Hepatocyte (in vitro differentiated cells): Measurements from ENCODE around the gene PDE7B. TPM values are rescaled to one million over a fixed set of nuclear protein-coding genes. Genes with fewer than 3 reads are reported as not detected.
"Not testable (repeated sequence)": the region's sequence is repeated elsewhere in the genome, so short reads cannot be mapped to it uniquely, and the experiment has no call there.

Experiments
- DNase-seq: peaks from one replicate; pipeline ENCODE4 v3.0.0-alpha.2; 2016; ENCODE audit warnings: low spot score
- H2AFZ ChIP-seq: fragments of 200-600 bp; sonication (generic); 2 replicates; pipeline ENCODE4 v1.6.0; 2016; ENCODE audit warnings: antibody characterized with exemption, mild to moderate bottlenecking
- H3K27ac ChIP-seq: fragments of 200-600 bp; sonication (generic); 2 replicates; pipeline ENCODE4 v1.5.1; 2016; ENCODE audit warnings: mild to moderate bottlenecking
- H3K27me3 ChIP-seq: fragments of 200-600 bp; sonication (generic); 2 replicates; pipeline ENCODE4 v1.6.1; 2016
- H3K36me3 ChIP-seq: fragments of 200-600 bp; sonication (generic); replicated peaks from 2 replicates; pipeline ENCODE4 v1.5.1; 2016; ENCODE audit warnings: low read depth; ENCODE audit not compliant: insufficient read depth
- H3K4me1 ChIP-seq: fragments of 200-600 bp; sonication (generic); 2 replicates; pipeline ENCODE4 v1.5.1; 2016; ENCODE audit warnings: mild to moderate bottlenecking, moderate library complexity; ENCODE audit not compliant: insufficient read depth
- H3K4me2 ChIP-seq: fragments of 200-600 bp; sonication (generic); 2 replicates; pipeline ENCODE4 v1.6.0; 2016
- H3K4me3 ChIP-seq: fragments of 200-600 bp; sonication (generic); 2 replicates; pipeline ENCODE4 v1.5.1; 2016; ENCODE audit warnings: mild to moderate bottlenecking
- H3K79me2 ChIP-seq: fragments of 200-600 bp; sonication (generic); 2 replicates; pipeline ENCODE4 v1.6.0; 2017; ENCODE audit warnings: mild to moderate bottlenecking
- H3K9me2 ChIP-seq: fragments of 200-600 bp; sonication (generic); replicated peaks from 2 replicates; pipeline ENCODE4 v1.6.0; 2017; ENCODE audit warnings: mild to moderate bottlenecking; ENCODE audit not compliant: insufficient read depth
- H3K9me3 ChIP-seq: fragments of 200-600 bp; sonication (generic); 2 replicates; pipeline ENCODE4 v1.5.1; 2016; ENCODE audit warnings: low read depth, mild to moderate bottlenecking
- H4K20me1 ChIP-seq: fragments of 200-600 bp; sonication (generic); 2 replicates; pipeline ENCODE4 v1.6.0; 2016; ENCODE audit warnings: mild to moderate bottlenecking; ENCODE audit not compliant: insufficient read depth, poor library complexity, severe bottlenecking
- EZH2 ChIP-seq: fragments of 200-600 bp; sonication (generic); IDR thresholded peaks from 2 replicates; pipeline ENCODE4 v1.6.1; 2016; ENCODE audit warnings: antibody characterized with exemption, mild to moderate bottlenecking, borderline replicate concordance
- EZH2phosphoT487 ChIP-seq: fragments of 200-600 bp; sonication (generic); IDR thresholded peaks from one replicate; pipeline ENCODE4 v1.6.1; 2018; ENCODE audit warnings: antibody characterized with exemption, mild to moderate bottlenecking, low read depth, moderate library complexity; ENCODE audit not compliant: unreplicated experiment, severe bottlenecking
- WGBS: methylation state at CpG from one replicate; pipeline ENCODE4 v1.1.6; 2016; ENCODE audit warnings: low lambda C conversion rate; ENCODE audit errors: missing lambda C conversion rate; 5-methylcytosine and 5-hydroxymethylcytosine counted together
- polyA plus RNA-seq: library from polyadenylated mRNA; unstranded; fragments of >200 nt; fragmentation: Nextera tagmentation; extraction: Ambion mirVana; gene quantifications from 2 replicates; pipeline ENCODE4 v1.2.1, GENCODE V29; 2016
- total RNA-seq: library from RNA; depleted of rRNA; stranded (reverse); fragments of >200 nt; gene quantifications from 2 replicates; pipeline ENCODE4 v1.2.3, GENCODE V29; 2014
- TF ChIP-seq, protein P1 (sequence below): fragments of 200-600 bp; sonication (generic); IDR thresholded peaks from 2 replicates; pipeline ENCODE4 v1.5.1; 2016; ENCODE audit warnings: antibody characterized with exemption, mild to moderate bottlenecking; ENCODE audit not compliant: poor library complexity

The PDE7B gene
- total and polyA plus RNA-seq, 2 experiments from 2014 or later: 3.4 to 7.2 TPM

DNA sequence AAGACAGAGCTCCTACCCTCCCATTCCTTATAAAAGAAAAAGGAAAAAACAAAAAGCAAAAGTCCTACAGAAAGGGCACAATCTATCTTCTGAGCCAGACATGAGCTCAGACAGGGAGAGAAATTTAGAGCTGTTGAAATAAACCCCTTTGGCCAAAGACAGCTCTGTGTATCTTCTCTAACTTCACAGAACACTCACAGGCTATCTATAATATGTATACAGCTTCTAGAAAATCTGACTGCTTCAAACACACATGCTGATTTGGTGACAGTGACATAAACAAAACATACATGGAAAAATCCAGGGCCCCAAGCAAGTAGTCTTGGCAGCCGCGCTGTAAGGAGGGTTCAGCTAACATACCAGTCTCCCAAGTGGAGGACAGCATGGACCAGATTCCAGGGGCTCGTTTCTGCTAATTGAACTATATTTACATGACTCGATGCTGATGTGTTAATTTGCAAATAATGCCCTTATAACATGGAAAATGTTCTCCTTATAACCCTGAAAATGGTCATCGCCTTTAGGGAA, 361.6 kb downstream of the PDE7B start:
- no peak overlapping the region for H3K27ac ChIP-seq
- no peaks in the 10 kb centered on the region for H3K79me2 ChIP-seq

DNA sequence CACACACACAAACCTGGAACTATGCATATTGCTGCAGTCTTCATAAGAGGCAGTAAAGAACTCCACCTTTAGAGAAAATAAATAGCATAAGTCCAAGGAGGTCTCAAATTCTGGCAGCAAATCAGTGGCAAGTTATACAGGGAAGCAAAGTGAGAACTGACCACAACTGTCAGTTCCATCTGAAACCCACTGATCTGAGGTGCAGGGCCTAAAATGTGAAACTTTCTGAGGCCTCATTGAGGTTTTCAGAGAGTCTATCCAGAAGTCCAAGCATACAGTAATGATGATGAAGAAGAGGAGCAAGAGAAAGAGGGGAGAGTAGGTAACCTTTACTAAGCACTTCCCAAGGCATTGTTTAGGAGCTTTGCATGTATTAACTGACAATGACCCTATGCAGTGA, 362.4 kb downstream of the PDE7B start:
- Histone ChIP-seq H3K79me2 (no peaks in the 10 kb centered on the region), H3K4me1 (no peaks in the 10 kb centered on the region)
- TF ChIP-seq, protein P1, sequence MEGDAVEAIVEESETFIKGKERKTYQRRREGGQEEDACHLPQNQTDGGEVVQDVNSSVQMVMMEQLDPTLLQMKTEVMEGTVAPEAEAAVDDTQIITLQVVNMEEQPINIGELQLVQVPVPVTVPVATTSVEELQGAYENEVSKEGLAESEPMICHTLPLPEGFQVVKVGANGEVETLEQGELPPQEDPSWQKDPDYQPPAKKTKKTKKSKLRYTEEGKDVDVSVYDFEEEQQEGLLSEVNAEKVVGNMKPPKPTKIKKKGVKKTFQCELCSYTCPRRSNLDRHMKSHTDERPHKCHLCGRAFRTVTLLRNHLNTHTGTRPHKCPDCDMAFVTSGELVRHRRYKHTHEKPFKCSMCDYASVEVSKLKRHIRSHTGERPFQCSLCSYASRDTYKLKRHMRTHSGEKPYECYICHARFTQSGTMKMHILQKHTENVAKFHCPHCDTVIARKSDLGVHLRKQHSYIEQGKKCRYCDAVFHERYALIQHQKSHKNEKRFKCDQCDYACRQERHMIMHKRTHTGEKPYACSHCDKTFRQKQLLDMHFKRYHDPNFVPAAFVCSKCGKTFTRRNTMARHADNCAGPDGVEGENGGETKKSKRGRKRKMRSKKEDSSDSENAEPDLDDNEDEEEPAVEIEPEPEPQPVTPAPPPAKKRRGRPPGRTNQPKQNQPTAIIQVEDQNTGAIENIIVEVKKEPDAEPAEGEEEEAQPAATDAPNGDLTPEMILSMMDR: no peak
- TF ChIP-seq EZH2 (no peak), EZH2phosphoT487 (no peak)

More for the DNA sequence above, 361.6 kb downstream of the PDE7B start:
- Histone ChIP-seq H3K4me2 (no peak overlapping the region), H4K20me1 (no peaks in the 10 kb centered on the region), H2AFZ (no peak overlapping the region), H3K9me2 (no peaks in the 10 kb centered on the region), H3K9me3 (no peaks in the 10 kb centered on the region), H3K27me3 (no peaks in the 10 kb centered on the region), H3K36me3 (no peaks in the 10 kb centered on the region), H3K4me1 (no peaks in the 10 kb centered on the region), H3K4me3 (no peak overlapping the region)
- no peak for TF ChIP-seq EZH2
- TF ChIP-seq, protein P1: no peak
- no peak for TF ChIP-seq EZH2phosphoT487
- 73% methylated on average over 5 of the region's 5 CpGs for WGBS
- no peak for DNase-seq

DNA sequence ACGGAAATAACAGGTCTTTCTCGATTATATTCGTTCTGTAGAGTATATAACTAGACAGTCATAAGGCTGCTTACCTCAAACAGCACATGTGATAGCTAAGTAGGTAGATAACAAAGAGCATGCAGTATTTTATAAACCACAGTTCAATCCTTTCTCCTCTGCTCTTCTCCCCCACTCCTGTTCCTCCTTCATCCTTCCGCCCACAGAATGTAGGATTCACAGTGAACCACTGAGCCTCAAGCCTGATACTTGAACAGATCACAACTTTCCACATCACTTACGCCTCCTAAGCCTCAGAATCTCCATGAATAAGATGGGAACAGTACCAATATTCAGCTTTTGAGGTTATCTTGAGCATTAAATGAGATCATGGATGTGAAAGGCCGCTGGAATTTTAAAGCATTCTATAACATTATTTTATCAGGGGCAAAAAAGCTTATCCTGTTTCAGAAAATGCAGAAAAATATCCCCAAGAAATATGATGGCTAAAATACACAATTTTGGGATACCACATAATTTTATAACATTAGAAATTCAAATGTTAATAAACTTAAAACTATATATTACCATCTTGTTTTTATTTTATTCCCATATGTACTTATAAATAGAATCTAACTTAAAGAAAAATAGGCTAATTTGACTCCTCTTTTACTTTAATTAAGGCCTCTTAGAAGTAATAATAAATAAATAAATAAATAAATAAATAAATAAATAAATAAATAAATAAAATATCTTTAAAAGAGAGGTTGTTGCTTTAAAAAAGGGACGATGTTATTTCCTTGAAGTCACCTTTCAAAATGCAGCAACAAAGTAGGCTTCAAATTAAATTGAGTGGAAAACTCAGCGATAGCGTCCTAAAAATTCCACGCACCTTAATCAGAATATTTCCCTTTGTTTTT, 365.3 kb downstream of the PDE7B start:
- H4K20me1 ChIP-seq: no peaks in the 10 kb centered on the region
- H3K79me2 ChIP-seq: no peaks in the 10 kb centered on the region

More for the DNA sequence above, 362.4 kb downstream of the PDE7B start:
- no peak for DNase-seq
- Histone ChIP-seq H3K27ac (no peak overlapping the region), H3K4me3 (no peak overlapping the region), H4K20me1 (no peaks in the 10 kb centered on the region), H3K27me3 (no peaks in the 10 kb centered on the region), H3K9me3 (no peaks in the 10 kb centered on the region), H3K9me2 (no peaks in the 10 kb centered on the region), H3K36me3 (no peaks in the 10 kb centered on the region), H2AFZ (no peak overlapping the region), H3K4me2 (no peak overlapping the region)

DNA sequence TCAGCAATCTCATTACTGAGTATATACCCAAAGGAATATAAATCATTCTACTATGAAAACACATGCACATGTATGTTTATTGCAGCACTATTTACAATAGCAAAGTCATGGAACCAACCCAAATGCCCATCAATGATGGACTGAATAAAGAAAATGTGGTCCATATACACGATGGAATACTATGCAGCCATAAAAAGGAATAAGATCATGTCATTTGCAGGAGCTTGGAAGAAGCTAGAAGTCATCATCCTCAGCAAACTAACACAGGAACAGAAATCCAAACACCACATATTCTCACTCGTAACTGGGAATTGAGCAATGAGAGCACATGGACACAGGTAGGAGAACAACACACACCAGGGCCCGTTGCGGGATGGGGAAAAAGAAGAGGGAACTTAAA, 373.5 kb downstream of the PDE7B start:
- not testable (repeated sequence) for H2AFZ ChIP-seq, H3K4me2 ChIP-seq, DNase-seq, H3K27me3 ChIP-seq, H3K4me3 ChIP-seq, H3K79me2 ChIP-seq, H3K9me2 ChIP-seq, H4K20me1 ChIP-seq, H3K36me3 ChIP-seq, H3K27ac ChIP-seq, H3K9me3 ChIP-seq
- WGBS: 89% methylated on average over 4 of the region's 4 CpGs
- peaks cover 21% of the 10 kb centered on the region for H3K4me1 ChIP-seq

More for the DNA sequence above, 365.3 kb downstream of the PDE7B start:
- DNase-seq: no peak
- WGBS: 85% methylated on average over 10 of the region's 10 CpGs
- Histone ChIP-seq H3K27ac (no peak overlapping the region), H3K4me1 (no peaks in the 10 kb centered on the region), H3K4me2 (no peak overlapping the region), H3K9me3 (no peaks in the 10 kb centered on the region), H3K4me3 (no peak overlapping the region), H3K36me3 (no peaks in the 10 kb centered on the region), H2AFZ (no peak overlapping the region), H3K27me3 (no peaks in the 10 kb centered on the region), H3K9me2 (no peaks in the 10 kb centered on the region)
- TF ChIP-seq EZH2phosphoT487: no peak
- TF ChIP-seq, protein P1: no peak
- no peak for TF ChIP-seq EZH2
